HG03460 (cell line): Measurements from ENCODE around the gene DRAP1.

Experiments used
- ATAC-seq: cut with Tn5 transposase; IDR thresholded peaks from one replicate; pipeline ENCODE4 v1.9.1; 2021; ENCODE audit not compliant: unreplicated experiment

Gene DRAP1

DNA sequence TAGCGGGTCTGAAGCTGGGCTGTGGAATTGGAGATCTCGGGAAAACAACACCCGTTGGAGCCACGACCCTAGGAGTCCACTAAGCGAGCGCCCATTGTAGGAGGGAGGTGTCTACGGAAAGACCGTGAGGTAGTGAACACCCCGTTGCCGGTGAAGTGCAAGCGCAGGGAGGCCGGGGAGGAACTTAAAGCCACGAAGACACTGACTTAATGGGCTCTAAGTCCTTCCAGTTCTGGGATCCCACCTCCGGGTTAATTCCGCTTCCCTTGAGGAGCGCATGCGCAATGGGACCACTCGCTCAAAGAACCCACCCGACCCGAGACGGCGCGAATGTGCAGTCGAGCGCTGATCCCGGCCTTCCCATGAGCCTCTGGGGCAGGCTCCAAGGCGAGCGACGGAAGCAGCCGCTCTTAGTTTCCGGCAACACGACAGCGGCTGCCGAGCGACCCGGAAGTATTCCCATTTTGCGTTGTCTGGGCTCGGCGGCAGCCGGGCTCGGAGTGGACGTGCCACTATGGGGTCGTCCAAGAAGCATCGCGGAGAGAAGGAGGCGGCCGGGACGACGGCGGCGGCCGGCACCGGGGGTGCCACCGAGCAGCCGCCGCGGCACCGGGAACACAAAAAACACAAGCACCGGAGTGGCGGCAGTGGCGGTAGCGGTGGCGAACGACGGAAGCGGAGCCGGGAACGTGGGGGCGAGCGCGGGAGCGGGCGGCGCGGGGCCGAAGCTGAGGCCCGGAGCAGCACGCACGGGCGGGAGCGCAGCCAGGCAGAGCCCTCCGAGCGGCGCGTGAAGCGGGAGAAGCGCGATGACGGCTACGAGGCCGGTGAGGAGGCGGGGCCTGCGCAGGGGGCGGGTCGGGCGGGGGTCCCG lies 42.3 kb downstream of the DRAP1 start, which contains the start of gene SART1:
SART1 (plus strand) TSS at position 468 of the 874 bp plus-strand sequence; CDS start at position 515, 47 bp downstream.
- peak; percentile 76 for ATAC-seq

GRCh38 chr11:65962141-65962564 lies 42.9 kb downstream of the DRAP1 start:
- ATAC-seq = no peak

GRCh38 chr11:65964906-65965305 lies 45.7 kb downstream of the DRAP1 start:
- no peak for ATAC-seq

GRCh38 chr11:65965986-65966762 lies 46.9 kb downstream of the DRAP1 start:
- no peak for ATAC-seq

DNA sequence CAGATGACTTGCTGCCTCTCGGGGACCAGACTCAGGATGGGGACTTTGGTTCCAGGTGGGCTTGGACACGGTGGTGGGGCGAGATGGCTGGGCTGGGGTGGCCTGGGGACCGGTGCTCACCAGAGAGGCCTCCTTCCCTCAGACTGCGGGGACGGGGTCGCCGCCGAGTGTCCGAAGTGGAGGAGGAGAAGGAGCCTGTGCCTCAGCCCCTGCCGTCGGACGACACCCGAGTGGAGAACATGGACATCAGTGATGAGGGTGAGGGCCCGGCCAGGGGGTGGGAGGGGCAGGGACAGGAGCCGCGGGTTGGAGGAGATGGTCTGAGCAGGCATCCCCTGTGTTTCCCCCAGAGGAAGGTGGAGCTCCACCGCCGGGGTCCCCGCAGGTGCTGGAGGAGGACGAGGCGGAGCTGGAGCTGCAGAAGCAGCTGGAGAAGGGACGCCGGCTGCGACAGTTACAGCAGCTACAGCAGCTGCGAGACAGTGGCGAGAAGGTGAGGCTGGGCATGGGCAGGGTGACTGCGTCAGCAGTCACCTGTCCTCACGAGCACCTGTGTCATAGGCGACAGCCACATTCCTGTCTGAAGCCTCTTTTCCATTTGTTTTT lies 48.2 kb downstream of the DRAP1 start:
- no peak for ATAC-seq

GRCh38 chr11:65968600-65969482 lies 49.6 kb downstream of the DRAP1 start:
- ATAC-seq = no peak
